NCI-H748 (cell line): ENCODE measurements around the gene LRRC55.
A peak's percentile ranks its signal among the peaks of the same experiment; 100 is the strongest.

Experiments
- DNase-seq: peaks from one replicate; lab custom pipeline; 2025; ENCODE audit not compliant: unreplicated experiment; lab: John Stamatoyannopoulos, UW

Gene LRRC55

DNA sequence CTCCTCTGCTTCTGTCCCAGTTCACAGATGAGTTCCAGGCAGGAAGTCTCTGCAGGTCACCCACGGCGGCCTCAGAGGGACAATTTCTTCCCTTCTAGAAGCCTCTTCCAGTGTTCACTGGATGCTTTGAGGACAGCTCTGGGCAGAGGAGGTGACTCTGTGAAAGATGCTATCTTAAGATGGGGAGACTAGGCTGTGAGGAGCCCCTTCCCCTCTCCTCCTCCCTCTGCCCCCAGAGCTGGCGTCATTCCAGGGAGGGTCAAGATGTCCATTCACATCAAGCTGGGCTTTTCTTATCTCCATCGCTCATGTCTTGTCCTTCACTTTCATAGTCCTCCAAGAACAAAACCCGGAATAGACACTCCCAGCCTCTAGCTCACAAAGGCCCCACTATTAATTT lies 51.9 kb downstream of the LRRC55 start:
- DNase-seq: no peak

GRCh38 chr11:57235761-57236703 lies 54.3 kb downstream of the LRRC55 start:
- no peak for DNase-seq

DNA sequence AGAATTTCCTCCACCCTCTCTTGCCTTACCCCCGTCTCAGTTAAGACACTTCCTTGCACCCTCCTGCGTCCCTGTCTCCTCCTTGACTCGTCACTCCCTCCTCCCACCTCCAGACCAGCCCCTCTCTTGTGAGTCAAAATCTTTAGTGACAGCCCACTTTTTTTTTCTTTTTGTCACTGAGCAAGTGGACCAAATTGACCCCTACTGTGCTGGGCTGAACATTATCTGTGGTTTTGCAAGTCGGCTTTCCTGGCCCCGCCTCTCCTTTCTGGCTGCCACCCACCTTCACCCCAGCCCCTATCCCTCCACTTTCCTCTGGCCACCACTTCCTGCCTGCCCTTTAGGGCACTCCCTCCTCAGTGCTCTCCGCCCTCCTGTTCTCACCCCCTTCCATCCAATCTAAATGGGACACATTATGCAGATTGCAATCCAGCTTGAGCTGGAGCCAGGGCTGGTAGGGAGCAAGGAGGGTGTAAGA lies 55.5 kb downstream of the LRRC55 start, which contains the start of gene APLNR:
APLNR (minus strand) TSS at position 47 of the 478 bp plus-strand sequence. CDS start 246 bp downstream, outside the sequence.
- DNase-seq: peak; percentile 19

DNA sequence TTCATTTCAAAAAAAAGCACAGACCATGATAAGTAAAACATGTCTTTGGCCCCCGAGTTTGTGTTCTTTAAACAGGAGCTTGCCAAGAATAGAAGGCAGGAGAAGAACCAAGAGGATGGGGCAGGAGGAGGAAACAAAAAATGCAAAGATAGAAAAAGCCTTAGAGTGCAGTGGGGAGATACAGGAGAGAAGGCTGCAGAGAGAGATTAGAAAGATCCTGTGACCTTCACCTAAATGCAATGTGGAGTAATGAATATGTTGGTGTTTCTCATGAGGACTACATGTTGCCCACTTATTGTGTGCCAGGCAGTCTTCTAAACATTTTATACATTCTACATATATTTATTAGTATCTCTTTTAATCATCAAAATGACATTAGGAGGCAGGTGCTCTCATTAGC lies 57.6 kb downstream of the LRRC55 start:
- DNase-seq: no peak

DNA sequence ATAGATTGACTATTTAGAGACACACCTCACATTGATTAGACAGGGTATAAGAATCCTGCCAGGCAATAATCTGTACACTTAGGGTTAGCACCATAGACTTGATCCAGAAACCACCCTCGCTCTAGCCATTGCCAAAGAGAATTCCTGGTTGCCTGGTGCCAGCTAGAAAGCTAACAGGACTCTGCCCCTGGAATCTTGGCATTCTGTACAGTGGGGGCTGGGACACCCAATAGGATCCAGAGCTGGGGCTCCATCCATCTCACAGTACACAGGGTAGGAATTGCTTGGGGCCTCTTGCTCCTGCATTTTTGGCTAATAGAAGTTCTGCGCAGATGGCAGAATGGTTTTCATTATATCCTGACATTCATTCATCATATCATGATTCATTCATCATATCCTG lies 58.3 kb downstream of the LRRC55 start:
- no peak for DNase-seq

DNA sequence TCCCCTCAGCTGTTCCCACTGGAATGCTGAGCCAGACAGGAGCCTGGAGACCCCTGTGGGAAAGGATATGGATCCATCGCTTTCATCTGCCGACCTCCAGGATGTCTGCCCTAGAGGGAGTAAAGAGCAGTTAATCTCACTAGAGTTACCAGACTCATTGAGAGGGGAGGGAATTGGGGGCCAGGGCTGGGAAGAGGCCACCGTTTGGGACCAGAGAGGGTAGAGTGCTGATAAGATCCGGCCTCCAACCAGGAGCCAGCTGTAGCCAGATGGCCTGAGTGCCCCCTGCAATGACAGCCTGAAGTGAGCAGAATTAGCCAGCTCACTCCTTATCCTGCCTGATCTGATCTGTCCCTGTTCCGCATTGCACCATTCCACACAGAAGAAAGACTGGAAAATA lies 59.0 kb downstream of the LRRC55 start:
- DNase-seq: no peak
